Astrocyte of the cerebellum (primary cell): ENCODE data around the gene CASP9.

Source experiments
- DNase-seq: peaks from one replicate; pipeline ENCODE4 v3.0.0-alpha.2; 2011; ENCODE audit warnings: low read depth
- H3K4me3 ChIP-seq: 2 replicates; pipeline ENCODE4 v1.5.1; 2011; ENCODE audit warnings: mild to moderate bottlenecking, low read depth, low read length, moderate library complexity
- in situ Hi-C: cut with HindIII; loops from 2 replicates; pipeline ENCODE4 v1.10.0; 2017; ENCODE audit warnings: low sequenced_read_pairs
- TF ChIP-seq, protein P1 (sequence below): IDR thresholded peaks from 2 replicates; pipeline ENCODE4 v1.5.1; 2012; ENCODE audit warnings: low read length, low read depth, moderate library complexity, mild to moderate bottlenecking; ENCODE audit errors: missing control alignments

Gene CASP9

DNA sequence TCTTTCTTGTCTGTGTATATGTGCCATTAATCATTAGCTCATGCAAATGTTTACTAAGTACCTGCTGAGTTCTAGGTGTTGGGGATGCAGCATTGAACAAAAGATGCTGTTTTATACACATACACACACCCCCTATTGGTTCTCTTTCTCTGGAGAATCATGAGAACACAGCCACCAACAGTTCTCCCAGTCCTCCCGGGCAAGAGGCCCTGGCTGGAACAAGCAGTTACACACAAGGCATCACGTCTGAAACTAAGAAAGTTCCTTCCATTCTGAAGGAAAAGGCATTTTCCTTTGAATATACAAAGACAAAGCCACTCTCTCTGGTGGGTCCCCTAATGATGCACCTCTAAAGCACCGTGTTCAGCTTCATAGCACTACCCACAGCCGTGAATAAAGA is 10.8 kb downstream of the CASP9 start:
- DNase-seq = no peak
- TF ChIP-seq, protein P1, sequence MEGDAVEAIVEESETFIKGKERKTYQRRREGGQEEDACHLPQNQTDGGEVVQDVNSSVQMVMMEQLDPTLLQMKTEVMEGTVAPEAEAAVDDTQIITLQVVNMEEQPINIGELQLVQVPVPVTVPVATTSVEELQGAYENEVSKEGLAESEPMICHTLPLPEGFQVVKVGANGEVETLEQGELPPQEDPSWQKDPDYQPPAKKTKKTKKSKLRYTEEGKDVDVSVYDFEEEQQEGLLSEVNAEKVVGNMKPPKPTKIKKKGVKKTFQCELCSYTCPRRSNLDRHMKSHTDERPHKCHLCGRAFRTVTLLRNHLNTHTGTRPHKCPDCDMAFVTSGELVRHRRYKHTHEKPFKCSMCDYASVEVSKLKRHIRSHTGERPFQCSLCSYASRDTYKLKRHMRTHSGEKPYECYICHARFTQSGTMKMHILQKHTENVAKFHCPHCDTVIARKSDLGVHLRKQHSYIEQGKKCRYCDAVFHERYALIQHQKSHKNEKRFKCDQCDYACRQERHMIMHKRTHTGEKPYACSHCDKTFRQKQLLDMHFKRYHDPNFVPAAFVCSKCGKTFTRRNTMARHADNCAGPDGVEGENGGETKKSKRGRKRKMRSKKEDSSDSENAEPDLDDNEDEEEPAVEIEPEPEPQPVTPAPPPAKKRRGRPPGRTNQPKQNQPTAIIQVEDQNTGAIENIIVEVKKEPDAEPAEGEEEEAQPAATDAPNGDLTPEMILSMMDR = no peak
- no peak overlapping the region for H3K4me3 ChIP-seq
- in situ Hi-C loops = no loop called here

- no peak for DNase-seq
- no peak overlapping the region for H3K4me3 ChIP-seq
- TF ChIP-seq, protein P1 = no peak
- in situ Hi-C loops = no loop called here
Measured at GRCh38 chr1:15510611-15511405, 13.2 kb downstream of the CASP9 start.

GRCh38 chr1:15509586-15509985 is 14.4 kb downstream of the CASP9 start:
- DNase-seq = no peak
- in situ Hi-C loops = no loop called here
- no peak overlapping the region for H3K4me3 ChIP-seq
- TF ChIP-seq, protein P1 = no peak

DNA sequence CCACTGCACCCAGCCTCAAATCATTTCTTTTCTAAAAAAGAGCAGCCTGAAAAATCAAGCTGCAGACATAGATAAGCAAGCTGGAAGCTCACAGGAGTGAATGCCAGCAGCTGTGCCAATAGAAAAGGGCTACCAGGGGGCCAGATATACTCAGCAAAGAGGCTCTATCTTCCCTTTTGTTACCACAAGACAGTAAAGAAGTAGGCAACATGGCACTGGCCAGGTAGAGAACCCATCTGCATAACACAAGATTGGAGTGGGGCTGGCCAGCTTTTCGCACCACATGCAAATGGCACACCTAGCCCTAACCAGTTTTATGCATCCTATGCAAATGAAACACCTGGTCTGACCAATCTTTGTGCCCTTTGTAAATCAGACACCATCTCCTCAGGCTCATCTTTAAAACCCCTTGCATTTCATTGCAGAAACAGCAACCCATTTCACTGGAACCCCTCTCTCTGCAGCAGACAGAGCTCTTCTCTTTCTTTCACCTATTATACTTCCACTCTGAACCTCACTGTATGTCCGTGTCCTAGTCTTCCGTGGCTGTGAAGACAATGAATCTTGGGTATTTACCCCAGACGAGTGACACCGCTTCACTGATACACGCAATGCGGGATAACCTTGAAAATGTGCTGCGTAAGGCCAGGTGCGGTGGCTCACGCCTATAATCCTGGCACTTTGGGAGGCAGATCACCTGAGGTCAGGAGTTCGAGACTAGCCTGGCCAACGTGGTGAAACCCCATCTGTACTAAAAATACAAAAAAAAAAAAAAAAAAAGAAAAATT is 15.1 kb downstream of the CASP9 start:
- DNase-seq = no peak
- TF ChIP-seq, protein P1 = no peak

DNA sequence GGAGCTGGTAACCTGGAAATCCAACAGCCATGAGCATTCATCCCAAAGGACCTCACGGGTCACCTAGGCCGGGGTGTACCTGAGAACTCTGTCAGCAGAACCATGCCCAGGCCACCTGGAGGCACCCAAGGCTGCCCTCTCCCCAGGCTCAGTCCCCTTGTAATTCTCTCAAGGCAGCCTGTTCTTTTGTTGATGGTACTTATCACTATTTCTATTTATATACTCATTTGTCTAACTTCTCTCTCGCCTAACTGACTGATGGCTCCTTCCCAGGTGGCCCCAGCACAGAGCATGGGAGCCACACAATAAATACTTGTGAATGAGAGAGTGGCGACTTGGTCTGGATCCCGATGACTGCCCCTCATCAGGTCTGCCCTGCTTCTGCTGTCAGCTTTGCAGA is 16.7 kb downstream of the CASP9 start:
- in situ Hi-C loops = no loop called here
- DNase-seq = no peak
- no peak overlapping the region for H3K4me3 ChIP-seq
- TF ChIP-seq, protein P1 = no peak

More for the DNA sequence above, 15.1 kb downstream of the CASP9 start:
- no peak overlapping the region for H3K4me3 ChIP-seq
- in situ Hi-C loops = no loop called here

DNA sequence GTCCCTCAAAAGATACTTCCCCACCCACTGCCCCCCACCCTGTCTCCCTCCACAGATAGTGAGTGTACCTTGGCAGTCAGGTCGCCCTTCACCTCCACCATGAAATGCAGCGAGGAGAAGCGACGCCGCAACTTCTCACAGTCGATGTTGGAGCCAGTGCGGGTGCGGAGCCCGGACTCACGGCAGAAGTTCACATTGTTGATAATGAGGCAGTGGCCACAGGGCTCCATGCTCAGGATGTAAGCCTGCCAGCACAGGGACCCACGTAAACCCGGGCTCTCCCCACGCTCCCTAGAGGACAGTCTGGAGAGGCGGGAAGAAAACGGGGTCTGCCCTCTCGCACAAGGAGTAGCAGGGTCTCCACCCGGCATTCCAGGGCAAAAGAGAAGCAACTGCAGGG is 17.2 kb downstream of the CASP9 start:
- DNase-seq = no peak
- no peak overlapping the region for H3K4me3 ChIP-seq
- in situ Hi-C loops = no loop called here
- TF ChIP-seq, protein P1 = no peak
